Activated T-helper 1 cell treated with anti-CD3 and anti-CD28 coated beads, Interleukin-12 subunit alpha, Interleukin-12 subunit beta, Interleukin-2, Interleukin-4 antibody, amounts not matched to agents 30 ng/mL and 10 ng/mL and 1 ng/mL, durations not matched to agents 14 hours and 24 hours and 36 hours (primary cell): ENCODE measurements around the gene ACOD1. TPM values are rescaled to one million over a fixed set of nuclear protein-coding genes. Genes with fewer than 3 reads are reported as not detected.

Experiments
- DNase-seq: peaks from one replicate; pipeline ENCODE4 v3.0.0; 2021; ENCODE audit warnings: low spot score
- H3K27ac Mint-ChIP-seq: one replicate; pipeline ENCODE4 v1.8.0; 2021; ENCODE audit warnings: mild to moderate bottlenecking, mixed read lengths
- H3K27me3 Mint-ChIP-seq: one replicate; pipeline ENCODE4 v1.8.0; 2022; ENCODE audit warnings: mild to moderate bottlenecking, moderate library complexity, mixed read lengths; ENCODE audit not compliant: insufficient read depth
- H3K36me3 Mint-ChIP-seq: one replicate; pipeline ENCODE4 v1.8.0; 2021; ENCODE audit warnings: low read depth, mixed read lengths
- H3K4me1 Mint-ChIP-seq: one replicate; pipeline ENCODE4 v1.8.0; 2021; ENCODE audit warnings: low read depth, mixed read lengths
- H3K4me3 Mint-ChIP-seq: one replicate; pipeline ENCODE4 v1.8.0; 2021; ENCODE audit warnings: mild to moderate bottlenecking, moderate library complexity, mixed read lengths
- H3K9me3 Mint-ChIP-seq: one replicate; pipeline ENCODE4 v1.8.0; 2021; ENCODE audit warnings: mixed read lengths
- intact Hi-C: fragments of 100-400 bp; cut with micrococcal nuclease; formaldehyde crosslinking; loops from one replicate; pipeline ENCODE4 v1.15.1; 2024
- total RNA-seq: library from RNA; stranded (reverse); gene quantifications from 2 replicates; pipeline ENCODE4 v1.2.3, GENCODE V29; 2022

ACOD1 gene
- total RNA-seq, 1 donor from 2014 or later = not detected

DNA sequence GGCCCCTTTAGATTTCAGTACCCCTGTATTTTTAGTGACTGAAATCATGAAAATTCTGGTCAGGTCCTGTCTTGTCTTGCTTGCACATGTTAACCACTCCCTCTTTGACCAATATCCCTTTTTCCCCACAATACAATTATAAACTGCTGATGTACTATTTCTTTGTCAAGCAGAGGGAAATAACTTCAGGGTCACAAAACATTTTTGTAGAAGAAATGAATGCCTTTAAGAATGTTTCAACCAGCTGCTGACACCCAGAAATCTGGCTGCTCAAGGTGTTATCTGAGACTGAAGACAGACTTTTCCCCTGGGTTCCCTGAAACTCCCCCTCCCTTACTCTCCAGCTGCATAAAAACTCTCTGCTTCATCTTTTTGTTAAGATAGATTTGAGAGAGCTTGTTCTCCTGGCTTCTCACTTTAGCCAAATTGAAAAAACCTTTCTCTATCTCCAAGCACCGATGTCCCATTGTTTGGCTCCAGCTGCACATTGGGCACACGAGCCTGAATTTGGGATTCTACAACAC, 18.4 kb upstream of the ACOD1 start:
- H3K27me3 Mint-ChIP-seq = peaks cover 7% of the 10 kb centered on the region

DNA sequence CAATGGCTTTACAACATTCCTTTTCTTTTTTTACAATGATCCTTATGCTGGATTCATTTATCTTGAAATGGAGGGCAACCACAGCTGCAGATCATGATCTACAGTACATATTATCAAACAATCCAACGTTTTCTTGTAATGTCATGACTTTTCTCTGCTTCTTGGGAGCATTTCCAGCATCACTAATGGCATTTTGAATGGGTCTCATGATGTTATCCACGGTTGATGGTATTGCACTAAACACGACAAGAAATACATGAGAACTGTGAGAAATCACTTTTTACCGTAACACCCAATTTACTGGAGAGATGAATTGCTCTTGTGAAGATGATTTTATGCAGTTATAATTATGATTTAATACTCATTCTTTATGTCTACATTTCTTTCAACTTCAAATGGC, 16.2 kb upstream of the ACOD1 start:
- Mint-ChIP-seq H3K9me3 (peaks cover 5% of the 10 kb centered on the region), H3K36me3 (no peaks in the 10 kb centered on the region), H3K27ac (no peak overlapping the region), H3K27me3 (no peaks in the 10 kb centered on the region), H3K4me1 (no peaks in the 10 kb centered on the region), H3K4me3 (no peak overlapping the region)
- DNase-seq = no peak
- intact Hi-C loops = no loop called here

More for the DNA sequence above, 18.4 kb upstream of the ACOD1 start:
- intact Hi-C loops = no loop called here
- Mint-ChIP-seq H3K36me3 (no peaks in the 10 kb centered on the region), H3K4me1 (no peaks in the 10 kb centered on the region), H3K9me3 (peaks cover 5% of the 10 kb centered on the region), H3K27ac (no peak overlapping the region), H3K4me3 (no peak overlapping the region)
- no peak for DNase-seq

DNA sequence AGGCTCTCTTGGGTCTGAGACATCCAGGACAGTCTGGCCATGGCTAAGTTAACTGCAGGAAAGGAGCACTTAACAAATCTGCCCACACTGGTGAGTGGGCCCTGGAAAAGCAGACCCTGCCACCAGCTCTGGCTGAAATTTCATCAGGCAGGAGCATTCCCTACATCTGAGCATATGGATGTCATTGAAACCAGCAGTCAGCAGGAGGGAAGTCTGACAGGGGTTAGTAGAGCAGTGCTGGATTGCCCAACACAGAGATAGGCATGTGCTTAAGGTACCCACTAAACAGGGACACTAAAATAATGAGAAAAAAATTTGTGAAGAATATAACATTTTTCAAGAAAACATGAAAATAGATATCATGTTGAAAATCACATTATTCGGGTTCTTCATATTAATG, 13.6 kb upstream of the ACOD1 start:
- peaks cover 5% of the 10 kb centered on the region for H3K9me3 Mint-ChIP-seq
- H3K36me3 Mint-ChIP-seq = no peaks in the 10 kb centered on the region
- H3K4me1 Mint-ChIP-seq = no peaks in the 10 kb centered on the region
- DNase-seq = no peak
- no peak overlapping the region for H3K4me3 Mint-ChIP-seq
- H3K27ac Mint-ChIP-seq = no peak overlapping the region
- H3K27me3 Mint-ChIP-seq = peaks cover 2% of the 10 kb centered on the region
- intact Hi-C loops = no loop called here

DNA sequence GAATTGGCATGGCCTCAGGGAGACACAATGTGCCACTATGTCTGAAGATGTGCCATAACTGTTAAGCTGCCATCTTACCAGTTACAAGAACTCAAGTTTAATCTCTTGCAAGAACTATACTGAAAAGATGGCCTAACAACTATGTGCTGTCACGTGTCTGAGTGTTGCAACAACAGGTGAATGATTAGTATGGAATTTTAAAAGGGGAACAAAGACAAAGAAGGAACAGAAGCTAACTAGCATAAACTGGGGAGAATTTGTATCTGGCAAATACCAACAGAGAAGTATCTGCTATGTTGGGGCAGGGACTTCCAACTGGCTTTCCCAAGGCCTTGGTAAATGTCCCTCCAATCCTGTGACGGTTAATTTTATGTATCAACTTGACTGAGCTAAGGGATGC, 11.5 kb upstream of the ACOD1 start:
- no peaks in the 10 kb centered on the region for H3K9me3 Mint-ChIP-seq
- H3K4me1 Mint-ChIP-seq = no peaks in the 10 kb centered on the region

DNA sequence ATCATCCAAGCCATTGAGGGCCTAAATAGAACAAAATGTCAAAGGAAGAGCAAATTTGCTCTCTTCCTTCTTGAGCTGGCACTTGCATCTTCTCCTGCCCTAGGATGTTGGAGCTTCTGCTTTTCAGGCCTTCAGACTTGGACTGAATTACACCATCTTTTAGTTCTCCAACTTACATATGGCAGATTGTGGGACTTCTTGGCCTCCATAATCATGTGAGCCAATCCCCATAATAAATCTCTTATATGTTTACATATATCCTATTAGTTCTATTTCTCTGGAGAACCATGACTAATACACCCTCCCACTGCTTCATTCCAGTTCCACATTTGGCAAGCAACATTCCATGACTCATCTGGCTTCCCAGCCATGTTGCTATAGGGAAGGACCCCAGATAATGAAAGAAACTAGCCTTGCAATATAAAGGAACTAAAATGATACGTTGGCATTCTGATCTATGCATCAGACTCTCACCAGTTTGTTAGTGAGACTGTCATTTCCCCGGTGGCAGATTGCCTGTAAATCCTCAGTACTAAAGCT, 11.0 kb upstream of the ACOD1 start:
- Mint-ChIP-seq H3K27me3 (peaks cover 2% of the 10 kb centered on the region), H3K9me3 (no peaks in the 10 kb centered on the region), H3K4me1 (no peaks in the 10 kb centered on the region), H3K36me3 (no peaks in the 10 kb centered on the region), H3K27ac (no peak overlapping the region), H3K4me3 (no peak overlapping the region)
- no peak for DNase-seq
- intact Hi-C loops = no loop called here

More for the DNA sequence above, 11.5 kb upstream of the ACOD1 start:
- H3K27ac Mint-ChIP-seq = no peak overlapping the region
- H3K27me3 Mint-ChIP-seq = peaks cover 2% of the 10 kb centered on the region
- H3K36me3 Mint-ChIP-seq = no peaks in the 10 kb centered on the region
- no peak overlapping the region for H3K4me3 Mint-ChIP-seq
- DNase-seq = no peak
- intact Hi-C loops = no loop called here

DNA sequence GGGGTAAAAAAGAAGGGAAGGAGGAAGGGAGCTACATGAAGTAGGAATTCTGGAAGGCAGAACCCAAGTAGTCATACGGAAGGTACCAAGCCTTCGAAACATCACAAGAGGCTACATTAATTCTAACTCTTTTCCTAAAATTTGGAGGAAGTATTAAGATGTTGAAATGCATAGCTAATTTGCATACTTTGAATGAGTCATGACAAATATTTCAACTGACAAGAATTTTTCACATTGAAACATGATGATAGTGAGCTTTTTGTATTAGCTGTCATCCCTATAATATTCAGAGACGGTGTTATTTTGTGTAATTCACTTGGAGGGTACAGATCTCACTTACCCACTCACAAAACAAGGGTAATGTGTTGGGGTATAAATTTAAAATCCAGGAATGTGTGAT, 9.1 kb upstream of the ACOD1 start:
- no peak overlapping the region for H3K4me3 Mint-ChIP-seq
- no peaks in the 10 kb centered on the region for H3K9me3 Mint-ChIP-seq
- H3K27ac Mint-ChIP-seq = no peak overlapping the region
- DNase-seq = no peak
- no peaks in the 10 kb centered on the region for H3K4me1 Mint-ChIP-seq
- H3K36me3 Mint-ChIP-seq = no peaks in the 10 kb centered on the region
- peaks cover 2% of the 10 kb centered on the region for H3K27me3 Mint-ChIP-seq
- intact Hi-C loops = no loop called here

DNA sequence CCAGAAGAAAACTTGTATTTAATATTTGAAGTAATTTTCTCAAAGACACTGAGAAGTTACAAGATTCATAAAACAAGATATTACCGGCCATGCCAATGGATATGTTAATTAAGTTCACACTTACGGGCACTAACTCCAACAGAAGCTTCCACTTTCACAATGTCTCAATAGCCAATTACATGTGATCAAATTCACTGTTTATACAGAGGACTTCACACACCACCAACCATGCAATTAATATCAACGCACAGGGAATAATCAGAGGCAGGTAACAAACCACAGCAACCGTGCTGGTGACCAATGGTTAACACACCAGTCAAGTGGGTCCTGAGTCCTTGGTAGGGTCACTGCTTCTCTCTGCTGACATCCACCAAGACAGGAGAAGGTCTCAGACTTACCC, 5.9 kb upstream of the ACOD1 start:
- Mint-ChIP-seq H3K4me3 (no peak overlapping the region), H3K9me3 (no peaks in the 10 kb centered on the region), H3K36me3 (no peaks in the 10 kb centered on the region), H3K4me1 (no peaks in the 10 kb centered on the region), H3K27ac (no peak overlapping the region), H3K27me3 (peaks cover 4% of the 10 kb centered on the region)
- intact Hi-C loops = no loop called here
- DNase-seq = no peak

DNA sequence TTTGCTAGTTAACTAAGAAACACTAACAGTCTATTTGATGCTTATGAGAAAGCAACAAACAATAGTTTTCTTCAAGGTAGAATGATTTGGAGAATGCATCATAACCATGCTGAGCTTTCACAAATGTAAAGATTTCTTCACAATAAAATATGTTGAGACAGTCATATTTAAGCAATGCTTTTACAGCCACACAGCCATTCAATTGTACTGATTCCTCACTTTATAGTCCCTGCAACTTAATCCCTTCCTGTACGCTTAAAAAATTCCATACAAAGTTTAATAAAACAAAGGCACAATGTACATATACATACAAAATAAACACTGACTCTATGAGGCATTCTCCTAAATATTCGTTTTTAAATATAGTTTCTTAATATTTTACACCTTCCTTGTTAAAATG, 4.7 kb upstream of the ACOD1 start:
- H3K4me1 Mint-ChIP-seq = no peaks in the 10 kb centered on the region

DNA sequence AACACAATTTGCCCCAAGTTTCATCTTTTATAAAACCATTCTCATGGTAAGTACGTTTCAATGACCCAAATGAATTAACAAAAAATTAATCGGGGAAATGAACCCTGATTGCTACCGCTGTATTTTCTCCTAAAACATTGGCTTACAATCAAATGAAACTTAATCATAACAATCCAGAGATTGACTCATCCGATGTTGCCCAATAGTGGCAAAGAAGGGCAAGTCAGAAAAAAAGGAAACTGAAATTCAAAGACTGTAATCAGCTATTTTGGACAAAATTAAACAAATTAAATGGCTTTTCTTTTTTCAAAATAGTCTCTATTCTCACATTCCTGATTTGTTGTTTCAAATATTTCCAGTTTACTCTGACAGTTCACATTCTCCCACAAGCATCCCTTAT, 3.9 kb upstream of the ACOD1 start:
- H3K27me3 Mint-ChIP-seq = peaks cover 2% of the 10 kb centered on the region
- H3K36me3 Mint-ChIP-seq = no peaks in the 10 kb centered on the region
- H3K9me3 Mint-ChIP-seq = no peaks in the 10 kb centered on the region
- intact Hi-C loops = no loop called here
- no peak for DNase-seq
- H3K4me1 Mint-ChIP-seq = no peaks in the 10 kb centered on the region
- H3K4me3 Mint-ChIP-seq = no peak overlapping the region
- no peak overlapping the region for H3K27ac Mint-ChIP-seq

More for the DNA sequence above, 4.7 kb upstream of the ACOD1 start:
- DNase-seq = no peak
- intact Hi-C loops = no loop called here
- Mint-ChIP-seq H3K9me3 (no peaks in the 10 kb centered on the region), H3K27ac (no peak overlapping the region), H3K4me3 (no peak overlapping the region), H3K27me3 (peaks cover 3% of the 10 kb centered on the region), H3K36me3 (no peaks in the 10 kb centered on the region)

DNA sequence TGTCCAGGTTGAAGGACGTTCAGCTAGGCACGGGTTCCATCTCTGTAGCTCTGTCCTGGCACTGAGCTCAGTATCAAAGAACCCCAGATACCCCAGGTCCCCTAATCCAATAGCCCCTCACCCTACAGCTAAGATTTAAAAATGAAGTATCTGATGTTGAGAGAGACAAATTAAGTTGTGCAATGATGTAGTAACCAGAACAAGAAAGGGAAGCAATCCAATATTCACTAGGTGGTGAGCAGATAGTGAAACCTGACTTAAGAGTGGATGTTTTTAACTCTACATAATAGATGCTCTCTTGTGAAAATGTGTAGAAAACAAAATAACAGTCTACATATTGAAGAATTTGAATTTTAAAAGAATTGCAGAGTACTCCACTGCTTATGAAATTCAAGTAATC, 1.8 kb downstream of the ACOD1 start:
- Mint-ChIP-seq H3K36me3 (no peaks in the 10 kb centered on the region), H3K4me3 (no peak overlapping the region), H3K9me3 (no peaks in the 10 kb centered on the region), H3K27me3 (peaks cover 6% of the 10 kb centered on the region), H3K27ac (no peak overlapping the region), H3K4me1 (no peaks in the 10 kb centered on the region)
- intact Hi-C loops = no loop called here
- DNase-seq = no peak

DNA sequence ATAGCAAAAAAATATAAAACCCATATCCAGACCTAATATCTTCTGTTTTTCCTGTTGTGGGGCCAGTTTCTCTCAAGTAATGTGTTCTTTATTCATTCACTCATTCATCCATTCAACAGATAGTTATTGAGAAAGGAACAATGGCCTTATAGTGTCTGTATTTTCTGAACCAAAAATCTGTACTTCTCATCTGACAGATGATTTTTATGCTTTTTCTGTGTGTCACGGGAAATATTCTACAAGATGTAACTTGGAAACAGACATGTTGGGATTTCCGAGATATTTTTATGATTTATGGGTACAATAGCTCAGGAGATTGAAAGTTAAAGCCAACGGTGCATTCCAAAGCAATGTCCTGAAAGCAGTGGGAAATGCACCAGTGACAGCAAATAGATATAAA, 5.7 kb downstream of the ACOD1 start:
- no peak for DNase-seq

DNA sequence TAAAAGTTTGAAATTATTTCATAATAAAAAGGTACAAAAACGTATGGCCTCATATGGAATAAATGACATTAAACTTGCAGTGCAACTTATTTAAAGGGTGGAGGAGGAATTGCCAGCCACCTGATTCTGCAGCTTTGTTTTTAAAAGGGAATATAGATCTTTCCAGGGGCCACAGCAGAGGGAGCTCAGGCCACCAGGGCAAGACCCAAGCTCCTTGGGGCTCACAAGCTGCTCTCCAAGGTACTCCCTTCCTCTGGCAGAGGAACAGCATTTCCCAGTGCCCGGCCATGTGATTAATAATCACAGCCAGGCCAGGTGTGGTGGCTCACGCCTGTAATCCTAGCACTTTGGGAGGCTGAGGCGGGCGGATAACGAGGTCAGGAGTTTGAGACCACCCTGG, 6.2 kb downstream of the ACOD1 start:
- no peaks in the 10 kb centered on the region for H3K36me3 Mint-ChIP-seq
- no peak for DNase-seq
- no peak overlapping the region for H3K4me3 Mint-ChIP-seq
- intact Hi-C loops = no loop called here
- H3K4me1 Mint-ChIP-seq = no peaks in the 10 kb centered on the region
- no peak overlapping the region for H3K27ac Mint-ChIP-seq
- H3K9me3 Mint-ChIP-seq = peaks cover 11% of the 10 kb centered on the region
- peaks cover 4% of the 10 kb centered on the region for H3K27me3 Mint-ChIP-seq

More for the DNA sequence above, 5.7 kb downstream of the ACOD1 start:
- H3K9me3 Mint-ChIP-seq = peaks cover 8% of the 10 kb centered on the region
- no peak overlapping the region for H3K27ac Mint-ChIP-seq
- H3K4me1 Mint-ChIP-seq = no peaks in the 10 kb centered on the region
- peaks cover 4% of the 10 kb centered on the region for H3K27me3 Mint-ChIP-seq
- intact Hi-C loops = no loop called here
- H3K4me3 Mint-ChIP-seq = no peak overlapping the region
- H3K36me3 Mint-ChIP-seq = no peaks in the 10 kb centered on the region

DNA sequence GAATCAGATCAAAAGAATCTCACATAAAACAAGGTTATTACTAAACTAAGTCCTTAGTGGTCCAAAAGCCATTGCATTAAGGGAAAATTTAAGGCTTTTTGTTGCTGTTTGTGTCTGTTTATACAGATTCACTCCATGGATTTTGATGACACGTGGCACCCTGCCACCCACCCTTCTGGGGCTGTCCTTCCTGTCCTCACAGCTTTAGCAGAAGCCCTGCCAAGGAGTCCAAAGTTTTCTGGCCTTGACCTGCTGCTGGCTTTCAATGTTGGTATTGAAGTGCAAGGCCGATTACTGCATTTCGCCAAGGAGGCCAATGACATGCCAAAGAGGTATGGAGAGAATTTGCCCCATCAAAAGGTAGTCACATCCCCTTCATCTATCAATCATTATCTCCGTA, 6.9 kb downstream of the ACOD1 start:
- no peaks in the 10 kb centered on the region for H3K36me3 Mint-ChIP-seq
- peaks cover 14% of the 10 kb centered on the region for H3K9me3 Mint-ChIP-seq
- no peak overlapping the region for H3K27ac Mint-ChIP-seq
- H3K4me1 Mint-ChIP-seq = no peaks in the 10 kb centered on the region
- peaks cover 4% of the 10 kb centered on the region for H3K27me3 Mint-ChIP-seq
- no peak overlapping the region for H3K4me3 Mint-ChIP-seq
- intact Hi-C loops = no loop called here
- no peak for DNase-seq

DNA sequence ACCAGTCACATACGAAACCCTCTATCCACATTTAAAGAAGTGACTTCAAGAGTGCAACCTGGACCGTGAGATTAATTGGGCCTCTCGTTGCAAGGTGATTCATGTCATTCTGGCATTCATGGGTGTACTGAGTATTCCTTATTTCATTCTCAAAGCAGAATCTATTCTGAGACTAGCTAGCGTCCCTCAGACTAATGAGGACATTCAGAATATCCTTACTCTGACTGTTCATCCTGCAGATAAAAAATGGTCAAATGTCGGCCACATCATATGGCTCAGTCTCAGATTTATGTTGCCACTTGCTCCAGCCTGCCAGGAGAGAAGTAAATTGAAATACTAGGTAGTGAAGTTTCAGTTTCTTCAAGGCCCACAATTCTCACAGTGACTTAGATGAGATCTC, 7.3 kb downstream of the ACOD1 start:
- Mint-ChIP-seq H3K27ac (no peak overlapping the region), H3K36me3 (no peaks in the 10 kb centered on the region), H3K4me1 (no peaks in the 10 kb centered on the region), H3K27me3 (peaks cover 5% of the 10 kb centered on the region), H3K9me3 (peaks cover 19% of the 10 kb centered on the region), H3K4me3 (no peak overlapping the region)
- DNase-seq = no peak
- intact Hi-C loops = no loop called here
